Neutrophil (primary cell): ENCODE data around the gene MXRA8.

Experiments
- H3K27ac ChIP-seq: fragments of 200-600 bp; sonication (generic); 2 replicates; pipeline ENCODE4 v1.5.1; 2016; ENCODE audit warnings: mild to moderate bottlenecking, moderate library complexity
- H3K27me3 ChIP-seq: fragments of 200-600 bp; sonication (generic); 2 replicates; pipeline ENCODE4 v1.6.0; 2016; ENCODE audit warnings: mild to moderate bottlenecking
- H3K36me3 ChIP-seq: fragments of 200-600 bp; sonication (generic); 2 replicates; pipeline ENCODE4 v1.5.1; 2017
- H3K4me1 ChIP-seq, 2 experiments: fragments of 200-600 bp in 1 of 2; sonication (generic) in 1 of 2; 1 replicate in 1 of 2; 2 replicates in 1 of 2; pipeline versions ENCODE4 v1.5.1 to v1.6.1; 2013 to 2016; ENCODE audit warnings: low read depth in 1 of 2, low read length in 1 of 2, mild to moderate bottlenecking in 1 of 2, moderate library complexity in 1 of 2; ENCODE audit not compliant: control insufficient read depth in 1 of 2, insufficient read depth in 1 of 2
- H3K4me3 ChIP-seq, 2 experiments: fragments of 200-600 bp in 1 of 2; sonication (generic) in 1 of 2; 1 replicate in 1 of 2; 2 replicates in 1 of 2; pipeline ENCODE4 v1.5.1; 2013 to 2016; ENCODE audit warnings: low read depth in 1 of 2, low read length in 1 of 2, mild to moderate bottlenecking in 1 of 2, moderate library complexity in 1 of 2
- H3K9me3 ChIP-seq: fragments of 200-600 bp; sonication (generic); 2 replicates; pipeline ENCODE4 v1.5.1; 2016
- TF ChIP-seq, protein P1 (sequence below): fragments of 200-600 bp; sonication (generic); IDR thresholded peaks from 2 replicates; pipeline ENCODE4 v1.5.1; 2016; ENCODE audit warnings: antibody characterized with exemption

Gene MXRA8, protein sequence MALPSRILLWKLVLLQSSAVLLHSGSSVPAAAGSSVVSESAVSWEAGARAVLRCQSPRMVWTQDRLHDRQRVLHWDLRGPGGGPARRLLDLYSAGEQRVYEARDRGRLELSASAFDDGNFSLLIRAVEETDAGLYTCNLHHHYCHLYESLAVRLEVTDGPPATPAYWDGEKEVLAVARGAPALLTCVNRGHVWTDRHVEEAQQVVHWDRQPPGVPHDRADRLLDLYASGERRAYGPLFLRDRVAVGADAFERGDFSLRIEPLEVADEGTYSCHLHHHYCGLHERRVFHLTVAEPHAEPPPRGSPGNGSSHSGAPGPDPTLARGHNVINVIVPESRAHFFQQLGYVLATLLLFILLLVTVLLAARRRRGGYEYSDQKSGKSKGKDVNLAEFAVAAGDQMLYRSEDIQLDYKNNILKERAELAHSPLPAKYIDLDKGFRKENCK

DNA sequence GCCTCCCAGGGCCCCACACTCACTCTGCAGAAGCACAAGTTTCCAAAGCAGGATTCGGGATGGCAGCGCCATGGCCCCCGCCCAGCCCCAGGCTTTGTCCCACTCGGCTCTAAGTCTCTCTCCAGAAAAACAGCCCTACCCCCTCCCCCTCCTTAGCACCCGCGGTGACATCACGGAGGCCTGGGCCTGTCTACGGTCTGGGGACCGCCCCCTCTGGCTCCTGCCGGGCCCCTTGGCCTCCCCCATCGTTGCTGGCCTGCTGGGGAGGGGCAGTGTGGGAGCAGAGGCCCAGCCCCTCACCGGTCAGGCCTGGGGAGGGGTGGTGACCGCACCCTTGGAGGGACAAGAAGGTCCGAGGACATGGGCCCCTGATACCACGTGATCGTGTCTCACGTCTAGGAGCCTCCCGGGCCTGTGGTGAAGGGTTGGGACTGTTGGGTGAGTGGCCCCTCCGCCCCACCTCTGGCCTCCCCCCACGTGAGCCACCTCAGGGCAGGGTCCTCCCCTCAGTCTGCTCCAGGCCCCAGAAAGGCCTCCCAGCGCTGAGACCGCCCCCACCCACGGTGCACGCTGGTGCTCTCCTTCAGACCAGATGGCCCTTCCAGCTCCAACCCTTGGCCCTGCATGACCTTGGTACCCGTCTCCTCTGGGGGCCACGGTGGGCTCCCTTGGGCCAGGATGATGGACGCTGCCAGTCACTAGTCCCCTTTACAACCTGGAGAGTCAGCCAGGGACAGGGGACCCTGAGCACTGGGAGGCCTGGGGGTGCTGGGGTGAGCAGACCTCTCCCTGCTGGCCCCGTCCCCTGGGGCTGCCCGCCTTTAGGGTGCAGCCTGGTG, at the start of gene MXRA8:
Gene MXRA8, minus strand, starts transcription at position 123 of the 839 bp plus-strand sequence. Its CDS starts 51 bp downstream, at position 72.
- Histone ChIP-seq H3K4me1 (peaks cover 0 to 10% of the 10 kb centered on the region in 2 experiments), H3K27me3 (peaks cover 94% of the 10 kb centered on the region), H3K4me3 (no peak within 1 kb of the TSS), H3K27ac (no peak within 1 kb of the TSS), H3K9me3 (no peaks in the 10 kb centered on the region), H3K36me3 (no peaks in the 10 kb centered on the region)
- TF ChIP-seq, protein P1, sequence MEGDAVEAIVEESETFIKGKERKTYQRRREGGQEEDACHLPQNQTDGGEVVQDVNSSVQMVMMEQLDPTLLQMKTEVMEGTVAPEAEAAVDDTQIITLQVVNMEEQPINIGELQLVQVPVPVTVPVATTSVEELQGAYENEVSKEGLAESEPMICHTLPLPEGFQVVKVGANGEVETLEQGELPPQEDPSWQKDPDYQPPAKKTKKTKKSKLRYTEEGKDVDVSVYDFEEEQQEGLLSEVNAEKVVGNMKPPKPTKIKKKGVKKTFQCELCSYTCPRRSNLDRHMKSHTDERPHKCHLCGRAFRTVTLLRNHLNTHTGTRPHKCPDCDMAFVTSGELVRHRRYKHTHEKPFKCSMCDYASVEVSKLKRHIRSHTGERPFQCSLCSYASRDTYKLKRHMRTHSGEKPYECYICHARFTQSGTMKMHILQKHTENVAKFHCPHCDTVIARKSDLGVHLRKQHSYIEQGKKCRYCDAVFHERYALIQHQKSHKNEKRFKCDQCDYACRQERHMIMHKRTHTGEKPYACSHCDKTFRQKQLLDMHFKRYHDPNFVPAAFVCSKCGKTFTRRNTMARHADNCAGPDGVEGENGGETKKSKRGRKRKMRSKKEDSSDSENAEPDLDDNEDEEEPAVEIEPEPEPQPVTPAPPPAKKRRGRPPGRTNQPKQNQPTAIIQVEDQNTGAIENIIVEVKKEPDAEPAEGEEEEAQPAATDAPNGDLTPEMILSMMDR, result no peak

DNA sequence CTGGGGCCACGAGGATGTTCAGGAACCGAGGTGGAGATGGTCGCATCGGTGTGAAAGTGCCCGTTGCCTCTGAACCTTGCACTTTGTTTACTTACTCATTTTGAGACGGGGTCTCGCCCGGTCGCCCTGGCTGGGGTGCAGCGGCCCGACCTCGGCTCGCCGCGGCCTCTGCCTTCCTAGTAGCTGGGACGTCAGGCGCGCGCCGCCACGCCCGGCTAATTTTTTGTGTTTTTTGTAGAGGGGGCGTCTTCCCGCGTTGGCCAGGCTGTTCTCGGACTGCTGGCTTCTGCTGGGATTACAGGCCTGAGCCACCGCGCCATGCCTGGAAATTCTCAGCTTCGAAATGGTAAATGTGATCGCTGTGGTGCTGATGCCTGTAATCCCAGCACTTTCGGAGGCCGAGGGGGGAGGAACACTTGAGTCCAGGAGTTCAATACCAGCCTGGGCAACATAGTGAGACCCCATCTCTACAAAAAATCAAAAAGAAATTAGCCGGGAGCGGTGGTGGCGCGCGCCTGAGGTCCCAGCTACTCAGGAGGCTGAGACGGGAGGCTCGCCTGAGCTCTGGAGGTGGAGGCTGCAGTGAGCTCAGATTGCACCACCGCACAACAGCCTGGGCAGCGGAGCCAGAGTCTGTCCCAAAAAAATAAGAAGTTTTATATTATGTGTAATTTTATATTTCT, 49.4 kb upstream of the MXRA8 start:
- H3K4me3 ChIP-seq, result peak overlapping the region; percentile 89 to 99
- H3K27me3 ChIP-seq, result no peaks in the 10 kb centered on the region
- peaks cover 25% of the 10 kb centered on the region for H3K36me3 ChIP-seq
- H3K9me3 ChIP-seq, result peaks cover 5% of the 10 kb centered on the region
- peaks cover 19 to 22% of the 10 kb centered on the region in 2 experiments for H3K4me1 ChIP-seq
- H3K27ac ChIP-seq, result peak overlapping the region; percentile 88
- TF ChIP-seq, protein P1, result no peak

DNA sequence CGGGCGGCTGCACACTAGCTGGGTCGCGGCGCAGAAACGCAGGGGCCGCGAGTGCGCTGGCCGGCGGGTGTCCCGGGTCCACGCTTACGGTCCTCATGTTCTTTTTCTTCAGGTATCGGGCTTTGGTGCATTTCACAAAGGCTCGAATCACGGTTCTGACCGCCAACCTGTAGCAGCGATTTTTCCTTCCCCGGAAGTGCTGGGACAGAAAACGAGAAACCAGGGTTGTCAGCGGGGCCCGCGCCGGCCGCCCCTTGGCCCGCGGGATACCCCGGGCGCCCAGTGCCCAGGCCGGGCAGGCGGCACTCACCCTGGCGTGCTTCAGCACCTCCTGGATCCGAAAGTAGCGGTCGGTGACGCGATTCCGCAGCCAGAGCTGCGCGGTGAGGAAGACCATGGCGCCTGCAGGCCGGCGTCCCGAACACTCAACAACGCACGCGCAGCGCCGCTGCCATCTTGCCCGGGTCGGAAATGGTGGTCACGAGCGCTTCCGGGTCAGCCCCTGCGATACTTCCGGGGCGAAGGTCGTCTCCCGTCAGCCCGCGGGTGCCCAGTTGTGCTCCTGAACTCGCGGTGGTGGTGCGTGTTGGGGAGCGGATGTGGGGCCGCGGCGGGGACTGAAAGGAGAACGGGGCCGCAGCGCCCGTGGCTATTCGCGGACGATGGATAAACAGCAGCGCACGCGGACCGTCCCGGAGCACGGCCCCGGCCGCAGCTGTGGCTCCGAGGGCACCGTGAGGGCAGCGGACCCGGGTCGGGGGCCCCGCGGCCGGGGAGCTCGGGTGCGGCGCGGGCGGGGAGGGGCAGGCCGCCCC, 48.7 kb upstream of the MXRA8 start, which contains the start of gene MRPL20:
Gene MRPL20, minus strand, starts transcription at position 473 of the 815 bp plus-strand sequence. Its CDS starts 76 bp downstream, at position 397.
- peaks cover 19 to 22% of the 10 kb centered on the region in 2 experiments for H3K4me1 ChIP-seq
- H3K36me3 ChIP-seq, result peaks cover 33% of the 10 kb centered on the region
- H3K27ac ChIP-seq, result peak within 1 kb of the TSS; percentile 88
- TF ChIP-seq, protein P1, result peak; percentile 39
- peak within 1 kb of the TSS; percentile 89 to 99 for H3K4me3 ChIP-seq
- no peaks in the 10 kb centered on the region for H3K9me3 ChIP-seq
- H3K27me3 ChIP-seq, result no peaks in the 10 kb centered on the region

DNA sequence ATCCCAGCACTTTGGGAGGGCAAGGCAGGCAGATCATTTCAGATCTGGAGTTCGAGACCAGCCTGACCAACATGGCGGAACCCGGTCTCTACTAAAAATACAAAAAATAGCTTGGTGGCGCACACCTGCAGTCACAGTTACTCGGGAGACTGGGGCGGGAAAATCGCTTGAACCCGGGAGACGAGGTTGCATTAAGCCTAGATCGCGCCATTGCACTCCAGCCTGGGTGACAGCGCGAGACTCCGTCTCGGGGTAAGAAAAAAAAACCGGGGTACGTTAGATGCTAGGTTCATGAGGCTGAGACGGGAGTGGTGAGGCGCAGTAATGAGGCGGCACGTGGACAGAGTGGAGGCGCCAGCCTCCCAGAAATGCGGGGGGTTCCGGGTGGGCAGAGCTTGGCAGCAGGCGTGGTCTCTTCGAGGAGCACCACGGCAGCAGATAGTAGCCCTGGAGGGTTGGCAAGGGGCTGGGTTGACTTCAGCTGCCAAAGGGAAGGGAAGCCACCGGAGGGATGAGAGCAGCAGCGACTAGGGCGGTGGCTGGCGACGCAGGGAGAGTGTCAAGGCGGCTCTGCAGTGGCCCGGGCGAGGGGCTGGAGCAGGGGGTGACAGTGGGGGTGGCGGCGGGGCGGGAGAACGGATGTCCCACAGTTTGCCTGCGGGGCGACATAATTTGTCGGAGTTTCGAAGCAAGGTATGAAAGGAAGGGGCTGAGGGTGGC, 47.9 kb upstream of the MXRA8 start:
- TF ChIP-seq, protein P1, result no peak
- H3K4me3 ChIP-seq, result peak overlapping the region; percentile 89 to 99

More for the DNA sequence above, 47.9 kb upstream of the MXRA8 start:
- Histone ChIP-seq H3K27me3 (no peaks in the 10 kb centered on the region), H3K9me3 (no peaks in the 10 kb centered on the region), H3K27ac (peak overlapping the region; percentile 88), H3K36me3 (peaks cover 41% of the 10 kb centered on the region), H3K4me1 (peaks cover 19 to 22% of the 10 kb centered on the region in 2 experiments)
